PC-9 (cell line): ENCODE data around the gene CENPV. TPM values are rescaled to one million over a fixed set of nuclear protein-coding genes. Genes with fewer than 3 reads are reported as not detected.

Experiments
- BruUV-seq: library from RNA; stranded (reverse); fragments of 400-500 nt; replicated peaks from 2 replicates; lab custom pipeline; 2021; lab: Mats Ljungman, UMichigan
- CTCF ChIA-PET: fragments of 300-600 bp; sonication (Branson Sonifier 250); formaldehyde crosslinking; loops from one replicate; lab custom pipeline; 2022; ENCODE audit warnings: antibody characterized with exemption; lab: Charles Lee
- POLR2A ChIA-PET: fragments of 300-600 bp; sonication (Branson Sonifier 250); formaldehyde crosslinking; loops from one replicate; lab custom pipeline; 2022; ENCODE audit warnings: antibody characterized with exemption; ENCODE audit not compliant: unreplicated experiment; lab: Charles Lee
- DNase-seq, 2 experiments: peaks; one replicate each; pipeline versions ENCODE4 v3.0.0 to v3.0.0-alpha.2; 2015 to 2022; ENCODE audit warnings: mixed read lengths in 1 of 2
- H2AFZ ChIP-seq: fragments of 200-600 bp; sonication (generic); 2 replicates; pipeline ENCODE4 v1.8.1; 2017; ENCODE audit warnings: antibody characterized with exemption
- H3F3A ChIP-seq: fragments of 200-600 bp; sonication (generic); 2 replicates; pipeline ENCODE4 v1.8.1; 2017; ENCODE audit warnings: antibody characterized with exemption, mild to moderate bottlenecking, low read depth; ENCODE audit not compliant: insufficient read depth
- H3K27ac ChIP-seq: fragments of 200-600 bp; sonication (generic); 2 replicates; pipeline ENCODE4 v1.6.1; 2016; ENCODE audit warnings: mixed run types
- H3K27me3 ChIP-seq: fragments of 200-600 bp; sonication (generic); 2 replicates; pipeline ENCODE4 v1.6.1; 2016; ENCODE audit warnings: low read depth, mixed run types; ENCODE audit not compliant: insufficient read depth
- H3K36me3 ChIP-seq: fragments of 200-600 bp; sonication (generic); 2 replicates; pipeline ENCODE4 v1.6.1; 2016; ENCODE audit warnings: low read depth, mixed run types
- H3K4me1 ChIP-seq: fragments of 200-600 bp; sonication (generic); replicated peaks from 2 replicates; pipeline ENCODE4 v1.6.1; 2016; ENCODE audit warnings: mixed run types; ENCODE audit not compliant: insufficient read depth
- H3K4me2 ChIP-seq: fragments of 200-600 bp; sonication (generic); 2 replicates; pipeline ENCODE4 v1.6.1; 2017; ENCODE audit warnings: mixed run types
- H3K4me3 ChIP-seq: fragments of 200-600 bp; sonication (generic); 2 replicates; pipeline ENCODE4 v1.6.1; 2016; ENCODE audit warnings: mixed run types
- H3K79me2 ChIP-seq: fragments of 200-600 bp; sonication (generic); 2 replicates; pipeline ENCODE4 v1.6.1; 2017; ENCODE audit warnings: low read depth, mixed run types
- H3K9me2 ChIP-seq: fragments of 200-600 bp; sonication (generic); 2 replicates; pipeline ENCODE4 v1.8.1; 2017; ENCODE audit warnings: mild to moderate bottlenecking; ENCODE audit not compliant: insufficient read depth
- H3K9me3 ChIP-seq: fragments of 200-600 bp; sonication (generic); 2 replicates; pipeline ENCODE4 v1.8.1; 2016; ENCODE audit warnings: low read depth; ENCODE audit not compliant: insufficient read depth
- H4K20me1 ChIP-seq: fragments of 200-600 bp; sonication (generic); 2 replicates; pipeline ENCODE4 v1.8.1; 2017; ENCODE audit not compliant: insufficient read depth
- CTCF ChIP-seq: fragments of 200-600 bp; sonication (generic); conservative IDR thresholded peaks from 2 replicates; pipeline ENCODE4 v1.6.1; 2017; ENCODE audit warnings: mixed run types, antibody characterized with exemption, mild to moderate bottlenecking, moderate library complexity
- EZH2 ChIP-seq: fragments of 200-600 bp; sonication (generic); IDR thresholded peaks from 2 replicates; pipeline ENCODE4 v1.8.0; 2017; ENCODE audit warnings: antibody characterized with exemption, low read depth
- intact Hi-C: fragments of 100-400 bp; cut with micrococcal nuclease; formaldehyde crosslinking; loops from one replicate; pipeline ENCODE4 v1.10.0; 2022; ENCODE audit not compliant: unreplicated experiment
- total RNA-seq: library from RNA; stranded (reverse); gene quantifications from 2 replicates; pipeline ENCODE4 v1.2.3, GENCODE V29; 2021

Gene CENPV
- total RNA-seq, 1 experiment from 2014 or later, result 12.6 TPM

GRCh38 chr17:16345565-16345964 is 7.7 kb downstream of the CENPV start:
- H2AFZ ChIP-seq, result no peak overlapping the region
- H3K9me2 ChIP-seq, result no peaks in the 10 kb centered on the region
- DNase-seq, result no peak
- no peak overlapping the region for H3K4me3 ChIP-seq
- no peaks in the 10 kb centered on the region for H3F3A ChIP-seq
- intact Hi-C loops, result no loop called here
- H3K36me3 ChIP-seq, result no peaks in the 10 kb centered on the region
- H3K27ac ChIP-seq, result no peak overlapping the region
- BruUV-seq, result no TSS peak
- CTCF ChIA-PET, result no interaction called here
- no peaks in the 10 kb centered on the region for H3K9me3 ChIP-seq
- H3K4me2 ChIP-seq, result no peak overlapping the region
- no peak for TF ChIP-seq CTCF
- no peak for TF ChIP-seq EZH2
- H3K4me1 ChIP-seq, result no peaks in the 10 kb centered on the region
- no peaks in the 10 kb centered on the region for H4K20me1 ChIP-seq
- no peaks in the 10 kb centered on the region for H3K27me3 ChIP-seq
- H3K79me2 ChIP-seq, result no peaks in the 10 kb centered on the region
- POLR2A ChIA-PET, result no interaction called here

DNA sequence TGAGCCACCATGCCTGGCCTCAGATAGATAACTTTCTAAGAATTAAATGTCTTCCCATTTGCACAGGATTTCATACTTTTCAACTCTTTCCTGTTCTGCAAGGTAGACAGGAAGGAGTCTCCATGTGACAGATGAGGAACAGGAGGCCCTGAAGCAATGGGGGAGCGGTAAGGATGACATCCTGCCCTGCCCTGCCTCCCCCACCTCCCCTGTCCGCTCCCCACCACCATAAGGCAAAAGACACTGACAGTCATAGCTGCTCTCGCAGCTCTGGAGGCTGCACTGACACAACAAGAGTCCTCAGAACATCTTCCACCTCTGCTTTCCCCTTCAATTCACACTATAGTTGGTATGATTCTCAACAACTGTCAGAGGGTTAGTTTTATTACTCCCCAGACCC is 9.7 kb downstream of the CENPV start:
- Histone ChIP-seq H3K4me2 (no peak overlapping the region), H3K27me3 (no peaks in the 10 kb centered on the region), H3K9me2 (no peaks in the 10 kb centered on the region), H4K20me1 (no peaks in the 10 kb centered on the region), H3K27ac (no peak overlapping the region), H3K4me3 (no peak overlapping the region), H3K4me1 (no peaks in the 10 kb centered on the region), H2AFZ (no peak overlapping the region), H3K79me2 (no peaks in the 10 kb centered on the region), H3K9me3 (no peaks in the 10 kb centered on the region), H3F3A (no peaks in the 10 kb centered on the region), H3K36me3 (no peaks in the 10 kb centered on the region)
- DNase-seq, result no peak
- no TSS peak for BruUV-seq
- POLR2A ChIA-PET, result interaction anchor here (0.5 kb wide), 1 partner anchor 70 kb away, joined by 4 read pairs; no protein-coding TSS in a partner anchor
- no peak for TF ChIP-seq CTCF
- no peak for TF ChIP-seq EZH2
- intact Hi-C loops, result no loop called here
- CTCF ChIA-PET, result interaction anchor here (0.6 kb wide), 1 partner anchor 13 kb away, joined by 3 read pairs; no protein-coding TSS in a partner anchor

GRCh38 chr17:16342979-16343378 is 10.3 kb downstream of the CENPV start:
- no peaks in the 10 kb centered on the region for H3K9me3 ChIP-seq
- no peaks in the 10 kb centered on the region for H3K27me3 ChIP-seq
- H3K79me2 ChIP-seq, result no peaks in the 10 kb centered on the region
- no peaks in the 10 kb centered on the region for H3K36me3 ChIP-seq
- ChIA-PET POLR2A (interaction anchor here (0.6 kb wide), 1 partner anchor 305 kb away, joined by 3 read pairs; no protein-coding TSS in a partner anchor), CTCF (interaction anchor here (0.6 kb wide), 1 partner anchor 13 kb away, joined by 3 read pairs; no protein-coding TSS in a partner anchor)
- no peak overlapping the region for H3K27ac ChIP-seq
- no peak for DNase-seq
- TF ChIP-seq EZH2 (no peak), CTCF (no peak)
- H3K4me3 ChIP-seq, result no peak overlapping the region
- no peak overlapping the region for H3K4me2 ChIP-seq
- H4K20me1 ChIP-seq, result no peaks in the 10 kb centered on the region
- no peak overlapping the region for H2AFZ ChIP-seq
- BruUV-seq, result no TSS peak
- no peaks in the 10 kb centered on the region for H3K9me2 ChIP-seq
- no peaks in the 10 kb centered on the region for H3F3A ChIP-seq
- intact Hi-C loops, result no loop called here
- H3K4me1 ChIP-seq, result no peaks in the 10 kb centered on the region
